Fibroblast of pulmonary artery (primary cell): ENCODE measurements around the gene CR1.

Source experiments
- DNase-seq: peaks from one replicate; pipeline ENCODE4 v3.0.0-alpha.2; 2010; ENCODE audit warnings: low read depth
- H3K4me3 ChIP-seq: replicated peaks from 2 replicates; pipeline ENCODE4 v1.5.1; 2011; ENCODE audit warnings: low read depth, mild to moderate bottlenecking, control low read depth, low read length, moderate library complexity
- CTCF ChIP-seq: IDR thresholded peaks from 2 replicates; pipeline ENCODE4 v1.5.1; 2011; ENCODE audit warnings: mild to moderate bottlenecking, control low read depth, low read length, inconsistent platforms; ENCODE audit errors: missing control alignments

Gene CR1

GRCh38 chr1:207495801-207496792 is at the start of gene CR1:
TSS of gene CR1 (plus strand) at chr1:207496157. CDS start at chr1:207496268, 111 bp downstream.
- no peak for TF ChIP-seq CTCF
- peak; percentile 2 for DNase-seq
- H3K4me3 ChIP-seq, result peak within 1 kb of the TSS; percentile 15

- no peak overlapping the region for H3K4me3 ChIP-seq
- no peak for TF ChIP-seq CTCF
- DNase-seq, result no peak
These were observed 42.3 kb upstream of the CR1 start for GRCh38 chr1:207453710-207454045.

GRCh38 chr1:207454046-207454964 is 41.7 kb upstream of the CR1 start, which contains the start of gene CR2:
TSS of gene CR2 (plus strand) at chr1:207454328. CDS start at chr1:207454419, 91 bp downstream.
- no peak for TF ChIP-seq CTCF
- no peak for DNase-seq
- no peak within 1 kb of the TSS for H3K4me3 ChIP-seq

GRCh38 chr1:207455183-207455754 is 40.7 kb upstream of the CR1 start:
- H3K4me3 ChIP-seq, result no peak overlapping the region
- no peak for DNase-seq
- TF ChIP-seq CTCF, result no peak

GRCh38 chr1:207458414-207458813 is 37.5 kb upstream of the CR1 start:
- no peak for DNase-seq
- no peak for TF ChIP-seq CTCF

GRCh38 chr1:207459008-207459407 is 36.9 kb upstream of the CR1 start:
- no peak for DNase-seq
- no peak for TF ChIP-seq CTCF
- H3K4me3 ChIP-seq, result no peak overlapping the region

More at GRCh38 chr1:207458414-207458813, 37.5 kb upstream of the CR1 start:
- no peak overlapping the region for H3K4me3 ChIP-seq
